AML-193 (cell line): ENCODE data around the gene IZUMO3.
"Not testable (repeated sequence)": the region's sequence is repeated elsewhere in the genome, so short reads cannot be mapped to it uniquely, and the experiment has no call there.

ENCODE experiments used
- DNase-seq, 2 experiments: peaks; one replicate each; lab custom pipeline; 2025; lab: John Stamatoyannopoulos, UW

The IZUMO3 gene

GRCh38 chr9:24545847-24546522 is at the start of gene IZUMO3:
Gene IZUMO3, minus strand, starts transcription at chr9:24545897. Its CDS starts 248 bp downstream, at chr9:24545649.
- DNase-seq = no peak

- no peak for DNase-seq
Measured at GRCh38 chr9:24594234-24594850, 48.6 kb upstream of the IZUMO3 start.

- DNase-seq = no peak
Measured at GRCh38 chr9:24590432-24590831, 44.7 kb upstream of the IZUMO3 start.

- DNase-seq = no peak
Measured at GRCh38 chr9:24587883-24588282, 42.2 kb upstream of the IZUMO3 start.

- no peak for DNase-seq
Measured at GRCh38 chr9:24582146-24583126, 36.7 kb upstream of the IZUMO3 start.

GRCh38 chr9:24580005-24580404 is 34.3 kb upstream of the IZUMO3 start:
- DNase-seq = not testable (repeated sequence)

GRCh38 chr9:24572406-24572805 is 26.7 kb upstream of the IZUMO3 start:
- DNase-seq = no peak

GRCh38 chr9:24561957-24562356 is 16.3 kb upstream of the IZUMO3 start:
- DNase-seq = no peak

GRCh38 chr9:24553183-24553552 is 7.5 kb upstream of the IZUMO3 start:
- DNase-seq = no peak

GRCh38 chr9:24552526-24553182 is 7.0 kb upstream of the IZUMO3 start:
- no peak for DNase-seq

- no peak for DNase-seq
Measured at GRCh38 chr9:24545285-24545684, 412 bp downstream of the IZUMO3 start.

GRCh38 chr9:24518545-24518944 is 27.2 kb downstream of the IZUMO3 start:
- DNase-seq = no peak

- no peak for DNase-seq
Measured at GRCh38 chr9:24516463-24516862, 29.2 kb downstream of the IZUMO3 start.

GRCh38 chr9:24509850-24510249 is 35.8 kb downstream of the IZUMO3 start:
- no peak for DNase-seq

- DNase-seq = no peak
Measured at GRCh38 chr9:24504521-24504920, 41.2 kb downstream of the IZUMO3 start.

- DNase-seq = no peak
Measured at GRCh38 chr9:24502206-24502937, 43.3 kb downstream of the IZUMO3 start.

- no peak for DNase-seq
Measured at GRCh38 chr9:24500761-24501160, 44.9 kb downstream of the IZUMO3 start.

GRCh38 chr9:24498632-24499031 is 47.1 kb downstream of the IZUMO3 start:
- no peak for DNase-seq

- no peak for DNase-seq
Measured at GRCh38 chr9:24497671-24498070, 48.0 kb downstream of the IZUMO3 start.
